Upper lobe of right lung (tissue), 1 donor: ENCODE data around the gene RGS13. TPM values are rescaled to one million over a fixed set of nuclear protein-coding genes. Genes with fewer than 3 reads are reported as not detected.

ENCODE experiments used
- ATAC-seq: fragments of 200-7000 bp; cut with Tn5 transposase; one replicate; pipeline ENCODE4 v1.9.1; 2020; ENCODE audit warnings: mild to moderate bottlenecking, moderate library complexity
- DNase-seq: peaks from one replicate; pipeline ENCODE4 v3.0.0-alpha.2; 2020
- H3K27ac ChIP-seq: fragments of 200-600 bp; one replicate; pipeline ENCODE4 v1.8.0; 2022
- H3K27me3 ChIP-seq: fragments of 200-600 bp; one replicate; pipeline ENCODE4 v1.8.0; 2022; ENCODE audit warnings: mild to moderate bottlenecking
- H3K36me3 ChIP-seq: fragments of 200-600 bp; one replicate; pipeline ENCODE4 v1.8.0; 2022
- H3K4me1 ChIP-seq: fragments of 200-600 bp; one replicate; pipeline ENCODE4 v1.8.0; 2022
- H3K4me3 ChIP-seq: fragments of 200-600 bp; one replicate; pipeline ENCODE4 v1.8.0; 2022; ENCODE audit warnings: mild to moderate bottlenecking
- H3K9me3 ChIP-seq: fragments of 200-600 bp; one replicate; pipeline ENCODE4 v1.8.0; 2022
- CTCF ChIP-seq: fragments of 200-600 bp; IDR thresholded peaks from one replicate; pipeline ENCODE4 v1.8.0; 2022; ENCODE audit warnings: antibody characterized with exemption
- intact Hi-C: fragments of 100-400 bp; cut with DNase I; formaldehyde crosslinking; loops from one replicate; pipeline ENCODE4 v1.11.0; 2022
- total RNA-seq: library from RNA; stranded (reverse); fragmentation: NEBNext Ultra II Directional; extraction: Animal tissue kit (Norgen Biotek cat#: 25700); gene quantifications from one replicate; pipeline ENCODE4 v1.2.1, GENCODE V29; 2021
- donor health status: DM: no; HTN: yes; CAD: no; lungs with severe emphysema.

The RGS13 gene
- total RNA-seq, 1 donor from 2014 or later: 4.7 TPM

- H3K9me3 ChIP-seq: no peaks in the 10 kb centered on the region
- no peaks in the 10 kb centered on the region for H3K27me3 ChIP-seq
- no peaks in the 10 kb centered on the region for H3K36me3 ChIP-seq
- no peak for DNase-seq
- H3K27ac ChIP-seq: no peak overlapping the region
- TF ChIP-seq CTCF: no peak
- H3K4me3 ChIP-seq: no peak overlapping the region
- ATAC-seq: no peak
- intact Hi-C loops: no loop called here
- no peaks in the 10 kb centered on the region for H3K4me1 ChIP-seq
Observed at GRCh38 chr1:192632641-192633532, 3.1 kb upstream of the RGS13 start.

GRCh38 chr1:192633533-192634253 lies 2.3 kb upstream of the RGS13 start:
- no peaks in the 10 kb centered on the region for H3K27me3 ChIP-seq
- no peak overlapping the region for H3K4me3 ChIP-seq
- no peak for ATAC-seq
- no peaks in the 10 kb centered on the region for H3K9me3 ChIP-seq
- H3K27ac ChIP-seq: no peak overlapping the region
- intact Hi-C loops: no loop called here
- H3K4me1 ChIP-seq: no peaks in the 10 kb centered on the region
- no peaks in the 10 kb centered on the region for H3K36me3 ChIP-seq
- no peak for DNase-seq
- TF ChIP-seq CTCF: no peak

DNA sequence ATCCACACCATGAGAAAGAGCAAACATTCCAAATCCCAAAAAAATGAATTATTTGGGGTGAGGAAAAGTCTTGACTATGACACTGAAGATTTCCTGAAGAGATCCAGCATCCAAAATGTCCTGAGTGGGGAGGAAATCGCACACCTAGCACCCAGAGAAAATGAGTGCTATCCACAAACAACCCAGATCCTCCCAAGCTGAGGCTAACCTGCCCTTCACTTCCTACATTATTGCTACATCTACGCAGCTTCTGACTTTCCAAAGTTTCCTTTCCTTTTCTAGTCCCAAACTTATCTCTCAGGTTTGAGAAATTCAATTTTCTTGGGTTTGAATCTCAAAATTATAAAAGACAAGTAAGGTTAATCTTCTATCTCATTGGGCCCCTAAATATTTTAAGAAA lies 906 bp upstream of the RGS13 start:
- Histone ChIP-seq H3K4me3 (no peak overlapping the region), H3K4me1 (no peaks in the 10 kb centered on the region), H3K27ac (no peak overlapping the region), H3K9me3 (no peaks in the 10 kb centered on the region), H3K36me3 (no peaks in the 10 kb centered on the region), H3K27me3 (no peaks in the 10 kb centered on the region)
- ATAC-seq (no peak), DNase-seq (no peak)
- intact Hi-C loops: no loop called here
- no peak for TF ChIP-seq CTCF

- Histone ChIP-seq H3K27ac (no peak overlapping the region), H3K36me3 (no peaks in the 10 kb centered on the region), H3K27me3 (no peaks in the 10 kb centered on the region), H3K4me1 (no peaks in the 10 kb centered on the region), H3K4me3 (no peak overlapping the region), H3K9me3 (no peaks in the 10 kb centered on the region)
- DNase-seq (no peak), ATAC-seq (no peak)
- TF ChIP-seq CTCF: no peak
- intact Hi-C loops: no loop called here
Observed at GRCh38 chr1:192639607-192640368, 3.8 kb downstream of the RGS13 start.

- Histone ChIP-seq H3K36me3 (no peaks in the 10 kb centered on the region), H3K27ac (no peak overlapping the region), H3K9me3 (no peaks in the 10 kb centered on the region), H3K27me3 (no peaks in the 10 kb centered on the region), H3K4me1 (no peaks in the 10 kb centered on the region), H3K4me3 (no peak overlapping the region)
- intact Hi-C loops: no loop called here
- DNase-seq (no peak), ATAC-seq (no peak)
- TF ChIP-seq CTCF: no peak
Observed at GRCh38 chr1:192652159-192652558, 16.2 kb downstream of the RGS13 start.
